ENCODE results near the gene NNAT. TPM values are rescaled to one million over a fixed set of nuclear protein-coding genes. Genes with fewer than 3 reads are reported as not detected.
A peak's percentile ranks its signal among the peaks of the same experiment; 100 is the strongest.
"Not testable (repeated sequence)": the region's sequence is repeated elsewhere in the genome, so short reads cannot be mapped to it uniquely, and the experiment has no call there.

NNAT gene
- total RNA-seq, 1 donor from 2014 or later = 0.43 TPM

DNA sequence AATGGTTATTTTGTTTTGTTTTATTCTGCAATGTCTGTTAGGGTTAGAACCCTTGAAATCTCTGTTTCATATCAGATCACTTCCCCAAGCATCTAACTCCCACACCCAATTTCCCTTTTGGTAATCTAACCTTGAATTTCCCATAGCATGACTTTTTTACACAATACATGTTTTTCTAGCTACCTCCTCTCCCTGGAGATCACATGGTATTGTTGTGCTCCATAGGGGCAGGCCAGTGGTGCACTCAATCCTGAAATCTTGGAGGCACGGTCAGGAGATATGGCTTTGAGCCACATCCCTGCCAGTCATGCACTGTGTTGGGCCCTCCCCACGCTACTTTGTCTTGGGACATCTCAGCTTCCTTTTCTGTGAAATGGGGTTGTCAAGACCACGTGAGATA, 36.7 kb upstream of the NNAT start:
- no peak overlapping the region for H3K27ac ChIP-seq
- DNase-seq = peak; percentile 71
- intact Hi-C loops (cut with DNase I) = no loop called here
- H3K27me3 ChIP-seq = no peaks in the 10 kb centered on the region
- no peaks in the 10 kb centered on the region for H3K9me3 ChIP-seq
- no peak overlapping the region for H3K4me3 ChIP-seq
- TF ChIP-seq, protein P1, sequence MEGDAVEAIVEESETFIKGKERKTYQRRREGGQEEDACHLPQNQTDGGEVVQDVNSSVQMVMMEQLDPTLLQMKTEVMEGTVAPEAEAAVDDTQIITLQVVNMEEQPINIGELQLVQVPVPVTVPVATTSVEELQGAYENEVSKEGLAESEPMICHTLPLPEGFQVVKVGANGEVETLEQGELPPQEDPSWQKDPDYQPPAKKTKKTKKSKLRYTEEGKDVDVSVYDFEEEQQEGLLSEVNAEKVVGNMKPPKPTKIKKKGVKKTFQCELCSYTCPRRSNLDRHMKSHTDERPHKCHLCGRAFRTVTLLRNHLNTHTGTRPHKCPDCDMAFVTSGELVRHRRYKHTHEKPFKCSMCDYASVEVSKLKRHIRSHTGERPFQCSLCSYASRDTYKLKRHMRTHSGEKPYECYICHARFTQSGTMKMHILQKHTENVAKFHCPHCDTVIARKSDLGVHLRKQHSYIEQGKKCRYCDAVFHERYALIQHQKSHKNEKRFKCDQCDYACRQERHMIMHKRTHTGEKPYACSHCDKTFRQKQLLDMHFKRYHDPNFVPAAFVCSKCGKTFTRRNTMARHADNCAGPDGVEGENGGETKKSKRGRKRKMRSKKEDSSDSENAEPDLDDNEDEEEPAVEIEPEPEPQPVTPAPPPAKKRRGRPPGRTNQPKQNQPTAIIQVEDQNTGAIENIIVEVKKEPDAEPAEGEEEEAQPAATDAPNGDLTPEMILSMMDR (IDR thresholded peaks at IDR 0.05) = no peak
- ATAC-seq = peak; percentile 95
- H3K36me3 ChIP-seq = no peaks in the 10 kb centered on the region
- no peaks in the 10 kb centered on the region for H3K4me1 ChIP-seq

GRCh38 chr20:37486209-37486608, 34.8 kb upstream of the NNAT start:
- H3K27ac ChIP-seq; H3K27me3 ChIP-seq; H3K9me3 ChIP-seq; intact Hi-C loops (cut with DNase I); DNase-seq; H3K36me3 ChIP-seq; ATAC-seq; H3K4me1 ChIP-seq; H3K4me3 ChIP-seq: not testable (repeated sequence)

DNA sequence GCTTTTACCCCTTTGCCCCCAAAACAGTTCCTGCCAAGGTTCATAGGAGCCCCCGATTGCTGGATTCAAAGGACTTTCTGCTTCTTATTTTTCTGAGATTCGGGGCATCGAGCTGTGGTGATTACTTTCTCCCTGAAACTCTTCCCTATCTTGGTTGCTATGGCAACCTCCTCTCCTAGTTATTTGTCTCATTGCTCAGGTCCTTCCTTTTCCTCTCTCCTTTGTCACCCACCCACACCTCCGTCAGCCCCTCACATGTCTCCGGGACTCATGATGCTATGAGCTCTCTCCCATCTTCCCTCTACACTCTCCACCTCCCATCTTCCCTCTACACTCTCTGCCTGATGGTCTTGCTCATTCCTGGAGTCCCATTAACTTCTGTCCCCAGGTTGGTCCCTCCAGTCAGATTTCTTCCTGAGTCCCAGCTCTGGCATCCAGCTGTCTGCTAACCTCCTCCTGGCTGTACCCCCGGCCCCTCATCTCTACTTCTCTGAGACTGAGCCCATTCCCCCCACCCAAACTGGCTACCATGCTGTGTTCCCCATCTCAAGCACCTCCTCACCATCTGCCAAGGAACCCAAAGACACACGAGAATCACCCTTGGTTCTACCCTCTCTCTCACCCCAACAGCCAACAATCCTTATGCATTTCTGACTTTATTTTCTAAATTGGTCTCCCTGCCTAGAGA, 30.2 kb upstream of the NNAT start:
- H3K27ac ChIP-seq = no peak overlapping the region
- H3K36me3 ChIP-seq = no peaks in the 10 kb centered on the region
- TF ChIP-seq, protein P1 (IDR thresholded peaks at IDR 0.05) = no peak
- no peaks in the 10 kb centered on the region for H3K27me3 ChIP-seq
- no peak overlapping the region for H3K4me3 ChIP-seq
- no peaks in the 10 kb centered on the region for H3K4me1 ChIP-seq
- H3K9me3 ChIP-seq = no peaks in the 10 kb centered on the region
- DNase-seq = no peak
- no peak for ATAC-seq
- intact Hi-C loops (cut with DNase I) = no loop called here

DNA sequence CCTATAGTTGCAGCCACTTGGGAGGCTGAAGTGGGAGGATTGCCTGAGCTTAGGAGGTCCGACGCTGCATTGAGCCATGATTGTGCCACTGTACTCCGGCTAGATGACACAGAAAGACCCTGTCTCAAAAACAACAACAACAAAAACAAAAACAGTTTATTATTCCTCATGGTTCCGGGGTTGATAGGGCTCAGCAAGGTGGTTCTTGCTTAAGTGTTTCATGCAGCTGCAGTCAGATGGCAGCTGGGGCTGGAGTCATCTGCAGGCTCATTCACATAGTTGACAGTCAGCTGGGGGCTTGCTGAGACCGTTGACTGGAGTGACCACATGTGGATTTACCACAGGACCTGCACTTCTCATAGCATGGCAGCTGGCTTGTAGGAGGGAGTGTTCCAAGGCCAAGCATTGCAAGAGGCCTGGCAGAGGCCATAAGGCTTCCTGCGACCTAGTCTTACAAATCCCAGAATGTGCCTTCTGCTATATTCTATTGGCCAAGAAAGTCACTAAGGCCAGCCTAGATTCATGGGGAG, 28.9 kb upstream of the NNAT start:
- H3K4me3 ChIP-seq = no peak overlapping the region
- H3K4me1 ChIP-seq = no peaks in the 10 kb centered on the region
- no peaks in the 10 kb centered on the region for H3K27me3 ChIP-seq
- H3K9me3 ChIP-seq = no peaks in the 10 kb centered on the region
- no peak overlapping the region for H3K27ac ChIP-seq
- no peak for ATAC-seq
- H3K36me3 ChIP-seq = no peaks in the 10 kb centered on the region
- TF ChIP-seq, protein P1 (IDR thresholded peaks at IDR 0.05) = no peak
- no peak for DNase-seq
- intact Hi-C loops (cut with DNase I) = no loop called here

DNA sequence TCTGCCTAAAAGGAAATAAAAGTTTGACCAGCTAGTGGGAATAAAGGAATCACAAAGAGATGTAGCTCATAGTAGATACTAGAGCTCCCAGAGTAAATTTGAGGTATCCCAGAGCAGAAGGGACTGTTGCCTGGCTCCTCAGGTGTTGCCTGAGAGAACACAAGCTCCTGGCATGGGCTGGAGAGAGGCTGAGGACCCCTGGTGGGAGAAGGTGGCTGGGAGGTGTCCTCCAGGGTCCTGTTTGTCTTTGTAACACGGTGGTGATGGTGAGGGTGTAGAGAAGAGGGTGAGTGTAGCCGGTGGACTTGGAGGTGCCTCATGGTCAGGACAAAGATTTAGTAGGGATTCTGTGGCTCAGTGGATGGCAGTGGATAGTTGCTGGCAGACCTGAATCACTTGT, 28.1 kb upstream of the NNAT start:
- no peaks in the 10 kb centered on the region for H3K36me3 ChIP-seq
- no peak overlapping the region for H3K4me3 ChIP-seq
- H3K4me1 ChIP-seq = no peaks in the 10 kb centered on the region
- DNase-seq = no peak
- intact Hi-C loops (cut with DNase I) = no loop called here
- H3K27ac ChIP-seq = no peak overlapping the region
- no peaks in the 10 kb centered on the region for H3K27me3 ChIP-seq
- TF ChIP-seq, protein P1 (IDR thresholded peaks at IDR 0.05) = no peak
- ATAC-seq = no peak
- no peaks in the 10 kb centered on the region for H3K9me3 ChIP-seq

- Histone ChIP-seq H3K36me3 (no peaks in the 10 kb centered on the region), H3K27me3 (no peaks in the 10 kb centered on the region), H3K4me1 (no peaks in the 10 kb centered on the region), H3K4me3 (no peak overlapping the region), H3K9me3 (no peaks in the 10 kb centered on the region), H3K27ac (no peak overlapping the region)
- DNase-seq = no peak
- no peak for ATAC-seq
- intact Hi-C loops (cut with DNase I) = no loop called here
- TF ChIP-seq, protein P1 (IDR thresholded peaks at IDR 0.05) = no peak
These were observed 26.7 kb upstream of the NNAT start for GRCh38 chr20:37494301-37494700.
